K562 (cell line): Measurements from ENCODE around the gene DAPK3.

Experiments used
- BACH1 ChIP-seq: fragments of 200-800 bp; sonication (Bioruptor generic); IDR thresholded peaks from 2 replicates; pipeline ENCODE4 v1.6.1; 2016; ENCODE audit warnings: missing genetic modification characterization, missing compliant biosample characterization
- CREB1 ChIP-seq, 2 experiments: sonication (generic) in 1 of 2; formaldehyde crosslinking in 1 of 2; IDR thresholded peaks; 2 replicates each; pipeline versions ENCODE4 v1.6.1 to v1.8.0; 2012 to 2022; ENCODE audit warnings: inconsistent platforms in 1 of 2, mild to moderate bottlenecking in 1 of 2, missing genetic modification reagents in 1 of 2, moderate library complexity in 1 of 2
- CTCF ChIP-seq, 3 experiments: IDR thresholded peaks in 2 of 3; conservative IDR thresholded peaks in 1 of 3; 2 replicates each; pipeline ENCODE4 v1.5.1; 2011 to 2012; ENCODE audit warnings: low read length in 3 of 3, mild to moderate bottlenecking in 3 of 3, control low read depth in 2 of 3, improper control_type of control experiment in 1 of 3, inconsistent platforms in 1 of 3, low read depth in 1 of 3, mixed read lengths in 1 of 3, moderate library complexity in 1 of 3; ENCODE audit not compliant: insufficient read depth in 2 of 3
- MAX ChIP-seq: sonication (generic); formaldehyde crosslinking; IDR thresholded peaks from 2 replicates; pipeline ENCODE4 v1.9.0; 2022; ENCODE audit warnings: mild to moderate bottlenecking, missing genetic modification reagents

GRCh38 chr19:3945838-3946237 lies 25.1 kb downstream of the DAPK3 start:
- no peak for TF ChIP-seq BACH1 (tag)
- no peak for TF ChIP-seq CTCF (IDR thresholded peaks at IDR 0.05 in 2 of 3, conservative IDR thresholded peaks at IDR 0.05 in 1 of 3; ENCODE audit: insufficient read depth in 2 of 3, low read depth in 1 of 3, low read length in 3 of 3)
- TF ChIP-seq MAX (CRISPR knock-in tag): no peak
- TF ChIP-seq CREB1 (IDR thresholded peaks at IDR 0.05): no peak
- no peak for TF ChIP-seq CREB1 (CRISPR knock-in tag; IDR thresholded peaks at IDR 0.05)
